GM18507 (cell line): ENCODE results near the gene PRKCZ.

Experiments used
- DNase-seq: peaks from one replicate; pipeline ENCODE4 v3.0.0; 2011; ENCODE audit warnings: low read depth; ENCODE audit not compliant: insufficient read length; ENCODE audit errors: extremely low spot score
- FAIRE-seq: peaks from 2 replicates; lab custom pipeline; 2011; peaks lifted over from hg19 to GRCh38; lab: Jason Lieb, UNC

PRKCZ gene

GRCh38 chr1:2165646-2166045 lies 115.4 kb downstream of the PRKCZ start:
- FAIRE-seq (no peak), DNase-seq (no peak)

GRCh38 chr1:2166254-2166653 lies 116.0 kb downstream of the PRKCZ start:
- DNase-seq: no peak
- FAIRE-seq: no peak

- FAIRE-seq: no peak
- no peak for DNase-seq
These were observed 116.5 kb downstream of the PRKCZ start for GRCh38 chr1:2166695-2167094.

- no peak for DNase-seq
- FAIRE-seq: no peak
These were observed 117.9 kb downstream of the PRKCZ start for GRCh38 chr1:2168090-2168489.

GRCh38 chr1:2168535-2168934 lies 118.3 kb downstream of the PRKCZ start:
- DNase-seq (no peak), FAIRE-seq (no peak)

- FAIRE-seq: no peak
These were observed 119.1 kb downstream of the PRKCZ start for GRCh38 chr1:2169200-2169836.

GRCh38 chr1:2170211-2170610 lies 120.0 kb downstream of the PRKCZ start:
- FAIRE-seq: no peak

More at GRCh38 chr1:2169200-2169836, 119.1 kb downstream of the PRKCZ start:
- no peak for DNase-seq

GRCh38 chr1:2172012-2172411 lies 121.8 kb downstream of the PRKCZ start:
- FAIRE-seq (no peak), DNase-seq (no peak)

More at GRCh38 chr1:2170211-2170610, 120.0 kb downstream of the PRKCZ start:
- no peak for DNase-seq

- no peak for DNase-seq
These were observed 122.4 kb downstream of the PRKCZ start for GRCh38 chr1:2172551-2173146.

GRCh38 chr1:2173546-2174347 lies 123.5 kb downstream of the PRKCZ start:
- no peak for DNase-seq
- no peak for FAIRE-seq

More at GRCh38 chr1:2172551-2173146, 122.4 kb downstream of the PRKCZ start:
- FAIRE-seq: no peak

- FAIRE-seq: peak; percentile 70
- peak; percentile 43 for DNase-seq
These were observed 124.3 kb downstream of the PRKCZ start for GRCh38 chr1:2174348-2175054.

- DNase-seq (no peak), FAIRE-seq (no peak)
These were observed 124.8 kb downstream of the PRKCZ start for GRCh38 chr1:2175055-2175414.

GRCh38 chr1:2175681-2176454 lies 125.7 kb downstream of the PRKCZ start:
- FAIRE-seq (no peak), DNase-seq (no peak)

- DNase-seq (no peak), FAIRE-seq (no peak)
These were observed 126.4 kb downstream of the PRKCZ start for GRCh38 chr1:2176615-2177014.

- no peak for DNase-seq
- FAIRE-seq: no peak
These were observed 127.3 kb downstream of the PRKCZ start for GRCh38 chr1:2177541-2177940.

GRCh38 chr1:2177946-2178538 lies 127.8 kb downstream of the PRKCZ start:
- no peak for DNase-seq
- no peak for FAIRE-seq

GRCh38 chr1:2178875-2179274 lies 128.7 kb downstream of the PRKCZ start:
- no peak for FAIRE-seq

GRCh38 chr1:2179283-2180013 lies 129.2 kb downstream of the PRKCZ start:
- DNase-seq (no peak), FAIRE-seq (no peak)

More at GRCh38 chr1:2178875-2179274, 128.7 kb downstream of the PRKCZ start:
- no peak for DNase-seq
